ENCODE data around the gene LIME1. TPM values are rescaled to one million over a fixed set of nuclear protein-coding genes. Genes with fewer than 3 reads are reported as not detected.

LIME1 gene
- total RNA-seq, 1 donor from 2014 or later = 12.5 TPM

- Mint-ChIP-seq H3K36me3 (ENCODE audit: unreplicated experiment) (peaks cover 10% of the 10 kb centered on the region), H3K9me3 (ENCODE audit: unreplicated experiment) (no peaks in the 10 kb centered on the region), H3K27ac (ENCODE audit: unreplicated experiment) (no peak overlapping the region), H3K27me3 (ENCODE audit: unreplicated experiment) (no peaks in the 10 kb centered on the region), H3K4me3 (ENCODE audit: unreplicated experiment) (no peak overlapping the region), H3K4me1 (ENCODE audit: unreplicated experiment) (peaks cover 26% of the 10 kb centered on the region)
- no peak for TF ChIP-seq CTCF (IDR thresholded peaks at IDR 0.05)
- DNase-seq (ENCODE audit: extremely low spot score, unreplicated experiment) = no peak
Measured at GRCh38 chr20:63703976-63704748, 32.3 kb upstream of the LIME1 start.

GRCh38 chr20:63704749-63705117, 31.7 kb upstream of the LIME1 start:
- H3K27me3 Mint-ChIP-seq (ENCODE audit: unreplicated experiment) = no peaks in the 10 kb centered on the region
- no peak for DNase-seq (ENCODE audit: extremely low spot score, unreplicated experiment)
- H3K4me3 Mint-ChIP-seq (ENCODE audit: unreplicated experiment) = no peak overlapping the region
- peak overlapping the region; percentile 34 for H3K27ac Mint-ChIP-seq (ENCODE audit: unreplicated experiment)
- H3K4me1 Mint-ChIP-seq (ENCODE audit: unreplicated experiment) = peaks cover 25% of the 10 kb centered on the region
- TF ChIP-seq CTCF (IDR thresholded peaks at IDR 0.05) = no peak
- H3K9me3 Mint-ChIP-seq (ENCODE audit: unreplicated experiment) = no peaks in the 10 kb centered on the region
- H3K36me3 Mint-ChIP-seq (ENCODE audit: unreplicated experiment) = peaks cover 10% of the 10 kb centered on the region

DNA sequence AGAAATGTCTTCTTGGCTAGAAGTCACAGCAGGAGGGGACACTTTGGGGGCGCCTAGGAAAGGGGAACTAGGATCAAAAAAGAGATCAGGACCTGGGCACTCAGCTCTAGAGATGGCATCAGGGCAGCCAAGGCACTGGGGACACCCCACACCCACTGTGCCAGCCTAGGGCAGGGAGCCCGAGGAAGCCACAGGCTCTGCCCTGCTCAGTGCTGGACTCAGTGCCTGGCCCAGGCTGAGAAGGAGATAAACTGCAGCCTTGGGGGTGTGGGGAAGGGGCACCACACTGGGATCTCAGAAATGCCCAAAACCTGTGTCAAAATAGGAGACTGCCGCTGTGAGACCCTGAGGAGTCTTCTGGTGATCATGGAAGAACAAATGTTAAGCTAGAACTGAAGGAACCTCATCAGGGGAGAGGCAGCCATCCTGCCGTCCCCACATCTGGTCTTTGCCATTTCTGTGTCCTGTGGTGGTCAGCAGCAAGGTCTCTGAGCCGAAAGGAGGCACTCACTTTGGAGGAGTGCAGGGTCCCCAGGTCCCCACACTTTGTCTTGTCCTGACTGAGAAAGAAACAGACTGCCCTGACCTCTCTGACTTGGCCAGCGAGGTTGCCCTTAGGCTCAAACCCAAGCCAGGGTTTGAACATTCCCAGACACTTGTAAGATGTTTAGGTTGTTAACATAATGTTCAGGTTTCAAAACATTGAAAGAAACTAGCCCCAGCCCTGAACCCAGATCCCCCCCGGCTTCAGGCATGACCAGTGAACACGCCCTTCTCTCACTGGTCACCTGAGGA, 31.0 kb upstream of the LIME1 start:
- TF ChIP-seq CTCF (IDR thresholded peaks at IDR 0.05) = no peak
- peaks cover 22% of the 10 kb centered on the region for H3K4me1 Mint-ChIP-seq (ENCODE audit: unreplicated experiment)
- no peaks in the 10 kb centered on the region for H3K27me3 Mint-ChIP-seq (ENCODE audit: unreplicated experiment)
- peak overlapping the region; percentile 18 for H3K4me3 Mint-ChIP-seq (ENCODE audit: unreplicated experiment)
- H3K9me3 Mint-ChIP-seq (ENCODE audit: unreplicated experiment) = no peaks in the 10 kb centered on the region
- H3K36me3 Mint-ChIP-seq (ENCODE audit: unreplicated experiment) = peaks cover 13% of the 10 kb centered on the region
- no peak for DNase-seq (ENCODE audit: extremely low spot score, unreplicated experiment)
- peak overlapping the region; percentile 34 for H3K27ac Mint-ChIP-seq (ENCODE audit: unreplicated experiment)

- peaks cover 25% of the 10 kb centered on the region for H3K4me1 Mint-ChIP-seq (ENCODE audit: unreplicated experiment)
- peak overlapping the region; percentile 61 for H3K27ac Mint-ChIP-seq (ENCODE audit: unreplicated experiment)
- peak overlapping the region; percentile 81 for H3K4me3 Mint-ChIP-seq (ENCODE audit: unreplicated experiment)
- TF ChIP-seq CTCF (IDR thresholded peaks at IDR 0.05) = no peak
- no peaks in the 10 kb centered on the region for H3K9me3 Mint-ChIP-seq (ENCODE audit: unreplicated experiment)
- H3K36me3 Mint-ChIP-seq (ENCODE audit: unreplicated experiment) = peaks cover 20% of the 10 kb centered on the region
- H3K27me3 Mint-ChIP-seq (ENCODE audit: unreplicated experiment) = no peaks in the 10 kb centered on the region
- no peak for DNase-seq (ENCODE audit: extremely low spot score, unreplicated experiment)
Measured at GRCh38 chr20:63706027-63706695, 30.3 kb upstream of the LIME1 start.
